Measurements from ENCODE around the gene MMP11. TPM values are rescaled to one million over a fixed set of nuclear protein-coding genes. Genes with fewer than 3 reads are reported as not detected.

The MMP11 gene
- total and polyA plus RNA-seq, 2 of the 13 experiments (the other 11 are each of a cell fraction or from before 2014, with no cell fraction given) = 8.9 to 28.6 TPM

DNA sequence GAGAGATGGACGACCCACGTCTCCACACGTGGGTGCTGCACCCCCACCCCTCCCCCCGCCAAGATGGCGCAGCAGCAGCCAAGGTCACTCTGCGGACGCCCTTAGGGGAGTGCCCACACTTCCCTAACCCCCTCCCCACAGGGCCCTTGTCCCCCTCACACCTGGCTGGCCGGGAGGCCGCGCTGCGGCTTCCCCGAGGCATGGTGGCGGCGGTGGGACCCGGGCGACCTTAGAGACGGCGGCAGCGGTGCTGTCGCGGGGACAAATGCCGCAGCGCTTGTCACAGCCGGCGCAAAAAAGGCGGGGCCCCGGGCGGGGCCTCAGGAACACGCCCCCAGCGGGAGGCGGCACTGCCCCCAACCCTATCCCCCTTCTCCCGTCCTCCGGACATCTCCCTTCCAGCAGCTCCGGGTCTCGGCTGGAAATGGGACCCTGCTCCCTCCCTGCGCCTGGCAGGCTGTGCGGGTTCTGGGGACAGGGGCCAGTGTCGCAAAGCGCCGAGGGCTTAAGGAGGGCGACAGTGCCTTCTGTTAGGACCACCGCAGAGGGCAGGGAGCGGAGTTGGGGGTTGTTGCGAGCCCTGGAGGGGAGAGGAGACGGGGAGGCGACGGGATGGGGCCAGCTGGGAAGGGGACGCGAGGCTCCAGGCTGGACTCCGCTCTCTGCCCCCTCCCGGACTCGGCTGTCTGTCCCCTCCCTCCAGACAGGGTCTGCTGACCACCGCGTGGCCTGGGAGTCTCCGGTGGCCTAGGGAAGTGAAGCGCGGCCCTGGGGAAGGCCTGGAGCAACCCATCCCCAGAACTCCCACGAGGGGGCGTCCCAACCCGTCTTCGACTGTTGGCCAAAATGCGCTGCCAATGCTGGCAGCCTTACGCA lies 4.7 kb upstream of the MMP11 start, which contains the start of gene CHCHD10 (continued):
- TF ChIP-seq, protein P1, sequence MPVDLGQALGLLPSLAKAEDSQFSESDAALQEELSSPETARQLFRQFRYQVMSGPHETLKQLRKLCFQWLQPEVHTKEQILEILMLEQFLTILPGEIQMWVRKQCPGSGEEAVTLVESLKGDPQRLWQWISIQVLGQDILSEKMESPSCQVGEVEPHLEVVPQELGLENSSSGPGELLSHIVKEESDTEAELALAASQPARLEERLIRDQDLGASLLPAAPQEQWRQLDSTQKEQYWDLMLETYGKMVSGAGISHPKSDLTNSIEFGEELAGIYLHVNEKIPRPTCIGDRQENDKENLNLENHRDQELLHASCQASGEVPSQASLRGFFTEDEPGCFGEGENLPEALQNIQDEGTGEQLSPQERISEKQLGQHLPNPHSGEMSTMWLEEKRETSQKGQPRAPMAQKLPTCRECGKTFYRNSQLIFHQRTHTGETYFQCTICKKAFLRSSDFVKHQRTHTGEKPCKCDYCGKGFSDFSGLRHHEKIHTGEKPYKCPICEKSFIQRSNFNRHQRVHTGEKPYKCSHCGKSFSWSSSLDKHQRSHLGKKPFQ (CRISPR knock-in tag; IDR thresholded peaks at IDR 0.05; ENCODE audit: insufficient replicate concordance) = peak; percentile 25
- TF ChIP-seq, protein P2, sequence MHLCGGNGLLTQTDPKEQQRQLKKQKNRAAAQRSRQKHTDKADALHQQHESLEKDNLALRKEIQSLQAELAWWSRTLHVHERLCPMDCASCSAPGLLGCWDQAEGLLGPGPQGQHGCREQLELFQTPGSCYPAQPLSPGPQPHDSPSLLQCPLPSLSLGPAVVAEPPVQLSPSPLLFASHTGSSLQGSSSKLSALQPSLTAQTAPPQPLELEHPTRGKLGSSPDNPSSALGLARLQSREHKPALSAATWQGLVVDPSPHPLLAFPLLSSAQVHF (CRISPR knock-in tag; IDR thresholded peaks at IDR 0.05) = no peak
- TF ChIP-seq SRSF1 (optimal IDR thresholded peaks at IDR 0.05; ENCODE audit: low read depth, low read length) (no peak), ISL2 (CRISPR knock-in tag; IDR thresholded peaks at IDR 0.05) (0 out of 2 replicates have a peak, but pooled peaks have one; percentile 19), CHD2 (IDR thresholded peaks at IDR 0.05; ENCODE audit: low read depth, low read length) (no peak), ZNF660 (CRISPR knock-in tag; IDR thresholded peaks at IDR 0.05; ENCODE audit: borderline replicate concordance, low read depth) (no peak), BCL6 (CRISPR knock-in tag; IDR thresholded peaks at IDR 0.05) (peak; percentile 25; the same call in 1 of the 2 replicates), PTBP1 (IDR thresholded peaks at IDR 0.05; ENCODE audit: low read depth, low read length, poor library complexity, severe bottlenecking) (no peak), SP4 (CRISPR knock-in tag; IDR thresholded peaks at IDR 0.05) (peak; percentile 69), ETV6 (CRISPR knock-in tag; conservative IDR thresholded peaks at IDR 0.05) (no peak; the same call in 1 of the 2 replicates), SYNCRIP (IDR thresholded peaks at IDR 0.05; ENCODE audit: insufficient read depth, low read depth, low read length) (no peak), GATAD2A (CRISPR knock-in tag; IDR thresholded peaks at IDR 0.05) (peak; percentile 62; the same call in 1 of the 2 replicates), MYNN (CRISPR knock-in tag; IDR thresholded peaks at IDR 0.05; ENCODE audit: low read depth) (0 out of 2 replicates have a peak, but pooled peaks have one; percentile 12), HNRNPL (IDR thresholded peaks at IDR 0.05; ENCODE audit: low read depth, low read length) (peak; percentile 95), RBFOX2 (IDR thresholded peaks at IDR 0.05; ENCODE audit: low read depth, low read length) (peak; percentile 94), ZNF556 (CRISPR knock-in tag; IDR thresholded peaks at IDR 0.05; ENCODE audit: borderline replicate concordance) (0 out of 2 replicates have a peak, but pooled peaks have one; percentile 46), ZNF816 (CRISPR knock-in tag; IDR thresholded peaks at IDR 0.05; ENCODE audit: borderline replicate concordance) (peak; percentile 81; the same call in 1 of the 2 replicates), ZNF230 (CRISPR knock-in tag; IDR thresholded peaks at IDR 0.05) (peak; percentile 64; the same call in 1 of the 2 replicates), ZNF614 (CRISPR knock-in tag; IDR thresholded peaks at IDR 0.05; ENCODE audit: borderline replicate concordance) (peak; percentile 5; the same call in 1 of the 2 replicates), ZNF317 (CRISPR knock-in tag; IDR thresholded peaks at IDR 0.05) (peak; percentile 56; the same call in 1 of the 2 replicates), ZNF788 (CRISPR knock-in tag; IDR thresholded peaks at IDR 0.05; ENCODE audit: borderline replicate concordance) (peak; percentile 73; the same call in 1 of the 2 replicates)
- TF ChIP-seq, protein P3, sequence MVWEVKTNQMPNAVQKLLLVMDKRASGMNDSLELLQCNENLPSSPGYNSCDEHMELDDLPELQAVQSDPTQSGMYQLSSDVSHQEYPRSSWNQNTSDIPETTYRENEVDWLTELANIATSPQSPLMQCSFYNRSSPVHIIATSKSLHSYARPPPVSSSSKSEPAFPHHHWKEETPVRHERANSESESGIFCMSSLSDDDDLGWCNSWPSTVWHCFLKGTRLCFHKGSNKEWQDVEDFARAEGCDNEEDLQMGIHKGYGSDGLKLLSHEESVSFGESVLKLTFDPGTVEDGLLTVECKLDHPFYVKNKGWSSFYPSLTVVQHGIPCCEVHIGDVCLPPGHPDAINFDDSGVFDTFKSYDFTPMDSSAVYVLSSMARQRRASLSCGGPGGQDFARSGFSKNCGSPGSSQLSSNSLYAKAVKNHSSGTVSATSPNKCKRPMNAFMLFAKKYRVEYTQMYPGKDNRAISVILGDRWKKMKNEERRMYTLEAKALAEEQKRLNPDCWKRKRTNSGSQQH (CRISPR knock-in tag; IDR thresholded peaks at IDR 0.05; ENCODE audit: low read depth) = no peak
- TF ChIP-seq, protein P4, sequence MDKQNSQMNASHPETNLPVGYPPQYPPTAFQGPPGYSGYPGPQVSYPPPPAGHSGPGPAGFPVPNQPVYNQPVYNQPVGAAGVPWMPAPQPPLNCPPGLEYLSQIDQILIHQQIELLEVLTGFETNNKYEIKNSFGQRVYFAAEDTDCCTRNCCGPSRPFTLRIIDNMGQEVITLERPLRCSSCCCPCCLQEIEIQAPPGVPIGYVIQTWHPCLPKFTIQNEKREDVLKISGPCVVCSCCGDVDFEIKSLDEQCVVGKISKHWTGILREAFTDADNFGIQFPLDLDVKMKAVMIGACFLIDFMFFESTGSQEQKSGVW (CRISPR knock-in tag; IDR thresholded peaks at IDR 0.05; ENCODE audit: borderline replicate concordance) = no peak
- TF ChIP-seq, protein P5, sequence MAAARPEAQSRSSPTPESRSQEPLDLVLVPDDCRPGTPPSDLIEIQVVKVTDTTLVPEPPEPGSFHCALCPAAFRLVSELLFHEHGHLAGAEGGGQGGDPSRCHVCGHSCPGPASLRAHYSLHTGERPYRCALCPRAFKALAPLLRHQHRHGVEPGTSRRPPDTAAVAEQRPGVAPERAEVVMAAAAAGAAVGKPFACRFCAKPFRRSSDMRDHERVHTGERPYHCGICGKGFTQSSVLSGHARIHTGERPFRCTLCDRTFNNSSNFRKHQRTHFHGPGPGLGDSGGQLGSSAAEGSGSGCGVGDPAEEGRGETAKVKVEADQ (CRISPR knock-in tag; IDR thresholded peaks at IDR 0.05; ENCODE audit: borderline replicate concordance) = 0 out of 2 replicates have a peak, but pooled peaks have one; percentile 7
